ENCODE measurements around the gene HMGCS2.

- no peak for TF ChIP-seq SUZ12 (IDR thresholded peaks at IDR 0.05; ENCODE audit: extremely low read depth, insufficient read depth, insufficient read length)
- TF ChIP-seq ZNF274 (IDR thresholded peaks at IDR 0.05; ENCODE audit: low read depth, low read length) = no peak
Observed at GRCh38 chr1:119752592-119752991, 16.1 kb downstream of the HMGCS2 start.
